NCI-H2196 treated with DMSO at 0.1 percent for 48 hours (cell line): ENCODE measurements around the gene TBPL1.
A peak's percentile ranks its signal among the peaks of the same experiment; 100 is the strongest.
"Not testable (repeated sequence)": the region's sequence is repeated elsewhere in the genome, so short reads cannot be mapped to it uniquely, and the experiment has no call there.

Experiments
- DNase-seq: peaks from one replicate; lab custom pipeline; 2025; ENCODE audit not compliant: unreplicated experiment; lab: John Stamatoyannopoulos, UW

TBPL1 gene

DNA sequence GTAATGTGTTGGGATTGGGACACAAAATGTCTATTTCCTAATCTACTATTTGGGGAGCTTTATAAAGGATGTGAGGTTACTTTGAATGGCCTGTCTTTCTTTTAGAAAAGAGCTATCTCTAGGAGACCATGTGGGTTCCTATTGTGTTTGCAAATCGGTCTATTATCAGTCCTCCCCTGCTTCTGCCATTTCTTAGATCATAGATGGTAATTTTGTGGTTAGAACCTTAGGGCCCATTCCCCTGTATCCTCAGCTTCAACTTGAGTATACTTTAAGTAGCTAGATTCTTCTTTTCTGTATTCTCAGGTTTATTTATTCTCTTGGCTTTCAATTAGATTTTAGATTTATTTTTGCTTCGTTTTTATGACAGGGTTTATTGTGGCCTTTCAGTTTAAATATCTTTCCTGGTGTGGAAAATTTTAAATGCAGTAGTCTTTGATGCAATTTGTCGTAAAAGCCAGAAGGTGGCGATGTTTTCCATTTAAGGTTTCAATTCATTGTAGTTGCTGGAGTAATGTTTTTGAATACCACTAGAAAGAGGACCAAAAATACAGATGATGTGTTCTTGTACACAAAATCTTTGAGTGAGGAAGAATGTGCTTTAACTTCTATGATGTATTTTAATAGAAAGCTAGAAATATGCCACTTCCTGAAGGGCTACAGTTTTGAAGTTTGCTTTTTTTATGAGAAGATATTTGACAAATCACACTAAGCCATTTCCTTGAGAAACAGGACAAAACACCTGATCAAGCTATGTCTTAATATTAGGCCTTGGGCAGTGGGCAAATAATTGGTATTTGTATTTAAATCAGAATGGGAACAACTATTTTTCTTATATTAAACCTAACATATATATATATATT, 20.3 kb downstream of the TBPL1 start:
- DNase-seq: peak; percentile 68

DNA sequence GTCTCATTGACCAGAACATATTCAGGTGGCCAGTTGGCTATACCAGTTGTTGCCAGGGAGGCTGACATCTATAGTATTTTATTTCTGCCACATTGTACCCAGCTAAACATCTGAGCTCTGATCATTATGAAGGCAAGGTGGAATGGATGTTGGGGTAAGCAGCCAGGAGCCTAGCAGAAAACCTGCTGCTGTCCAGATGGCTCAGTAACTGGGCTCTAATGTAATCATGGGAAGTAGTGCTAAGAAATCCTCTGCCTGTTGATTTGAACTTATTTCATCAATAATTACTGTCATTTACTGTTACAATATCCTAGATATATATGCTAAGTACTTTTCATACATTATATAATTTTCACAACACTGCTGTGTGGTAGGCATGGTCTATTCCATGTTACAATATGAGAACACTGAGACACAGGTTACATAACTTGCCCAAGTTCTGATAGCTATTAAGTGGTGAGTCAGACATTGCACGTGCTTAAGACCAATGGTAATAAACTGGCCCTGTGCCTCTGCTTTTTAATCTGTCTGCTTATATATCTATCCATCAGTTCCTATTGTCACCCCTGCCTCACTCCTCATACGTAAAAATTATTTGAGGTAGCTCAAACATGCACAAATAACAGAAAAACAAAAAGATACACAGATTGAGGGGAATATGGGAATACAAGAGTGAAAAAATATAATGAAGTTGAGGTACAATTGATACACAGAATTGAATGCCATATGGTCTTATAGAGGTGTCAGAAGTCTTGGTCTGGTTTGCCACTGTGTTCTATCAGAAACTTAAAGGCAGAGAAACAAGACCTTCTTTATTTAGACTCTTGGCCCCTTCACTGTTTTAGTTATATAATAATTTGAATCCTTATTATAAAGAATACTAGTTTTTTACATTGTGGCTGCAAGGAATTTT, 25.2 kb downstream of the TBPL1 start:
- DNase-seq: no peak

DNA sequence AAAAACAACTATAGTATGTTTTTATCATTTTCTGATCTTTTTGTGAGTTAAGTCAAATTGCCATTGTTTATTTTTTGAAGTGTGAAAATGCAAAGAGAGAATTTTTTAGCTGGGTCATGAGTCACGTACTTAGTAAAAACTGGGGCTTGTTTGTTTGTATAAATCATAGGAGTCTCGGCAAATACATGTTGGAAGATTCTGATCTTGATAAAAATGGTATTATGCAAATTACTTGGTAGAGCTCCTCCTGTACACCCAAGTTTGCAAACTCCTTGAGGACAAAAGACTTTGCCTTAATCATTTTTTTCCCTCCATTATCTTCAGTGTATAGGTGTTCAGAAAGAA, 25.8 kb downstream of the TBPL1 start:
- no peak for DNase-seq

DNA sequence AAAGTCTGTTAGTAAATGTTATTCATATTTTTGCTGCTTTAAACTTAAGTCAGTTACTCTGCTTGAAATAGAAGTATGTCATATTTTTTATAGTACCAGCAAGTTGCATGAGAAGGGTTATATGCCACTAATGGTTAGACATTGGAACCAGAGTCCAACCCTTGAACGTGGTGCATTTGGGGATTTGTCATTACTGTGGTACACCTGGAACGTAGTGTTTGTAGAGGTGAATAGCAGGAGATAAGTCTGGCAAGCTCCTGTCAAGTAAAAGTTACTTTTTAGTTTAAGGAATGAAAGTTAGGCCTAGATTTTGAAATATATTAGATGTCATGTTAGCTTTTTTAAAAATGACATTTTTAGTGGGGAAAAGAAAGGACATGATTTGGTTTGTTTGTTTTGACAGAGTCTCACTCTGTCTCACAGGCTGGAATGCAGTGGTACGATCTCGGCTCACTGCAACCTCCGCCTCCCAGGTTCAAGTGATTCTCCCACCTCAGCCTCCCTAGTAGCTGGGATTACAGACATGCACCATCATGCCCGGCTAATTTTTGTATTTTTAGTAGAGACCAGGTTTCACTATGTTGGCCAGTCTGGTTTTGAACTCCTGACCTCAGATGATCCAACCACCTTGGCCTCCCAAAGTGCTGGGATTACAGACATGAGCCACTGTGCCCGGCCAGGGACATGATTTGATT, 26.4 kb downstream of the TBPL1 start:
- DNase-seq: not testable (repeated sequence)

DNA sequence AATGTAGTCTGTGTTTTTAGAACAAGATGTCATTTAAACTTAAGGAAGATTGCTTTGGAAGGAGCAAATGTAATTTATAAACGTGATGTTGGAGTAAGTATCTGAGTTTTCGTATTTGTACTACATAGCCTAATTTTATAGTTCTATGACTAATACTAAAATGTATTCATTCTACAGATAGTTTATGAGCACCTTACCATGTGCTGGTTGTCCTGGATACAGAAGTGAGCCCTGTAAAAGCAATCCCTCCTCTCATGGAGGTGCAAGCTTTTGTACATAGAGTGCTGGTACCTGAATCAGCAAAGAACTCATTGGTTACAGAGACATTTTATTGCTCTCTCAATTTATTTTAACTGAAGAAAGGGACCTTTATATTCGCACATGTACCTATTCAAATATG, 27.1 kb downstream of the TBPL1 start:
- no peak for DNase-seq

DNA sequence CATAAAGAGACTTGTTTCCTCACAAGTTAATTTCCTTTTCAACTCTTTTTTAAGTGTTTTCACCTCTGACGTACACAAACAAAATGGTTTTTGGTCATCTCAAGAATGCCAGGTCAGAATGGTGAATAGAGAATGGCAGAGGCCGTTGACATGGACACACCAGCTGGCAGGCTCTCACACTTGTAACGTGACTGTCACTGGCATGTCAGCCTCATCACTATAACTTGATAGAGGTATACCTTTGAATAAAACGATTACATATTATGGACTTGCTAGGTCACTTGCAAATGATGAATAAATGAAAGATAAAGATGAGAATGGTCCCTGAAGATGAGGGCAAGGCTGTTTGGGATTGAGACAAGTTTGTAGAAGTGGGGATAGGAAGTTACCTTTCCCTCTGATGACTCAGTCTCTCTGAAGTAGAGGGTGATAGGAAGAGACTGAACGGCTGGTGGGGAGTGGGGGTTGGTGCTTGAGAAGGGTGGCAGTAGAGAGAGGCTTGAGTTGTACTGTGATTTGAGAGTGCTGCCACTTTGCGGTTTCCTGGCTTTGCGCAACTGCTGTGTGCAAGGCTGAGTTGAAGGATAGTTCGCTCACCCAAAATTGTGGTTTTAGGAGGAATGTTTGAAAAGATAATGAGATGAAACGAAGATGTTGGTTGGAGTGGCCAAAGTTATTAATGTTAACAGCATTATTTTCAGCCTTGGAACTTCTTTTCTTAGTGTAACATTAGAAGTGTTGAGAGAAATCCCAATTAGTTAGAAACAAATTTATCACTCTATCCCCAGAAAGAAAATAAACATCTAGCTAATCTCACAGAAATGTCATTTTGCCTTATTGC, 30.3 kb downstream of the TBPL1 start:
- DNase-seq: no peak

DNA sequence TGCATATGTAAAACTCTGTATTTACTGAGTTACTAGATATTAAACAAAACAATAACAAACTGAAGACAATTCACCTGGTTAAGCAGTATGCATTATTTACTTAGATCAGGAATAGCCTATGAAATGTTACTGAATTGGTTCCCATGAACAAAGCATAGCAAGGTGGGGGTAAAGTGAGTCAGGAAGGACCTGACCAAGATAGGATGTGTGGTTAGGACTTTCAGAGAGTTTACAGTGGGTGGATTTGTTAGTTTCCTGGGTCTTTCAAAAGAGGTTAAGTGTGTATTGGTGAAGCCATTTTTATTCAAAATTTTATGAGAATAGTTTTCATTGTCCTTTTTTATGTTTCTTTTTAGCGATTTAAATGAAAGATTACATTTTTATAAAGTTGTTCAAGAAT, 32.9 kb downstream of the TBPL1 start:
- DNase-seq: no peak

DNA sequence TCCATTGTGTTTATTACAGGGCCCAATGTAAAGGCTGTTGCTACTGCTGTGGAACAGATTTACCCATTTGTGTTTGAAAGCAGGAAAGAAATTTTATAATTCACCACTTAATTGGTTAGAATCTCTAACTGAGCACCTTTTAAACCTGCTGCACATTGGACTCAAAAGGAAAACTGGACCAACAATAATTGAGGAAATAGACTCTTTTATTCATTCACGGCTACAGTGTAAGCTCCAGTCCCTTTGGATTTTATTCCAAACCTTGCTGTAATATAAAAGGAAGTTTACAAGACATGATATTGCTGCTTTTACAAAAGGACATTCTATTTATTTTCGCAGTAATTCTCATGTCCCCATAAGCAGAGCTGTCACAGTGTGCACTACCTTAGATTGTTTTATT, 33.9 kb downstream of the TBPL1 start:
- DNase-seq: no peak

DNA sequence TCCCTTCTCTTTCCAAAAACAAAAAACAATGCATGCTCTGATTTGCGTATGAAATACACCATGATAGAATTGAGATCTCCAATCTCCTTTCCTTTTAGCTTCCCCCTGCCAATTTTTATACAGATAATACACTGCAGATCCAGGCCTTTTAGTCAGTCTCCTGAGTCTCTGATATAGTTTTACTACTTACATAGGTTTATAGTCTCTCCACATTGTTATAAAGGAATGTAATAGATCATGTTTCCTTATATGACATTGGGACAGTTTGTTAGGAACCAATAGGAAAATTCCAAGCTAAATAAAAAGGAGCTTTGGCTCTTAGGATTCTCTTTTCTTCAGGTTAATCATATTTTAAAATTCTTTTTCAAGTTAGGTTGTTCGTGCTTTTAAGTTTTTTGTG, 36.5 kb downstream of the TBPL1 start:
- no peak for DNase-seq

DNA sequence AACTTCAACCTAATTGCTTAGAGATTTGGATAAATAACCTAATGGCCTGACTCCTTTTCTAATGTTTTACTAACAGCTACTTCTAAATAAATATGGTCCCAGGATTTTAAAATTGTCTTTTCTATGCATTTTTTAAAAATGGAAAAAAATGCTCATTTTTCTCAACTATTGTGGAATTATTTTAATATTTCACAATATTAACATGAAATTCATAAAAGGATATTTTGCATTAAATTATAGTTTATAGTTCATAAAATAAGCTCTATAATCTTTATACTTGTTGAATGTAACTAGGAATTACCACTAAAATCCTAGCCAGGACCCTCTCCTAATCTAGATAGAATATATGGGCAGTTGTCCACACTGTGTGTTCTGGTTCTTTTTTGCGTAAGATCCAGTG, 37.3 kb downstream of the TBPL1 start:
- DNase-seq: no peak

DNA sequence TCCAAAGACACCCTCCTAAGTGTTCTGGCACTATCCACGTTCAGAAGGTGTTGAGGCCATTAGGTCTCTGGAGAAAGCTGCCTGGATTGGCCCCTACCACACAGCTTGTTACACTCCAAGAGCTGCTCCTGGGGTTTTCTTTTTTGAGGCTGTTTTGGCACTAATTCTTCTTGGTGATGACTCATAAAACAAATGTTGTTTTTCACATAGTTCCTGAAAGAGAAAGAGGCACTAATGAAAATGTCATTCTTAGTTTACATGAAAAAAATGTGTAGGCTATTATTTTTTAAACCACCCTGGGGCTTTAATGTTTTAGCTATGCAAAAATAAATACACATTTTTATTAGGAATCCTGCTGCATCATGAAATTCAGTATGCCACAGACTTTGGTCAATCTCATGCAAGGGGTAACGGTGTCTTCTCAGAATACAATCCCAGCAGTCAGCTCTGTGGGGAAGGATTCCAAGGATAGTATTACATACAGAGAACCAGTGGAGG, 38.1 kb downstream of the TBPL1 start:
- peak; percentile 15 for DNase-seq

DNA sequence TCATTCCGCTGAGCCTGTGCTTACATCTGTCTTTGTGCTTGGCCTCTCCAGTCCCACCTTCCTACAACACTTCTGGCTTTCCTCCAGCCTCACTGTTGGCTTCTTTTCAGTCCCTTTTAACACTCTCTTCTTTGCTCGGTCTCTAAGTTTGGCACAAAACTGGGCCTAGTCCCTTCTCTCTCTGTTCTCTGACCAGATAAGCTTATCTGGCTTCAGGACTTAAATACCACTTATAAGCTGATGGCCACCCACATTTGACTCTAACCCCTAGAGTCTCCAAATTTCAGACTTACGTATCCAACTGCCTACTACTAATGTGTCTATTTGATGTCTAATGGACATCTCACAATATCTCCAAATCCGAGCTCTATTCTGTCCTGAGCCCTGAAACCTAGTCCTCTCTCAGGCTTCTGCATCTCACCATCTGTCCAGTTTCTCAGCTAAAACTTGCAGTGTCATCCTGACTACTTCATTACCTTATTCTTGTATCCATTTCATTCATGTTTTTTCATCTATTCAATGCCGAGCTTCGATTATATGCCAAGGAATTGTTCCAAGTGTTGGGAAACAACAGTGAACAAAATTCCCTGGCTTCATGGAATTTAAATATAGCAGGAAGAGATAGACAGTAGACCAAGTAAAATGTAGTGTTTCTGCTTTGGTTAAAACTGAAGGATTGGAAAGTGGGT, 40.1 kb downstream of the TBPL1 start:
- DNase-seq: no peak

DNA sequence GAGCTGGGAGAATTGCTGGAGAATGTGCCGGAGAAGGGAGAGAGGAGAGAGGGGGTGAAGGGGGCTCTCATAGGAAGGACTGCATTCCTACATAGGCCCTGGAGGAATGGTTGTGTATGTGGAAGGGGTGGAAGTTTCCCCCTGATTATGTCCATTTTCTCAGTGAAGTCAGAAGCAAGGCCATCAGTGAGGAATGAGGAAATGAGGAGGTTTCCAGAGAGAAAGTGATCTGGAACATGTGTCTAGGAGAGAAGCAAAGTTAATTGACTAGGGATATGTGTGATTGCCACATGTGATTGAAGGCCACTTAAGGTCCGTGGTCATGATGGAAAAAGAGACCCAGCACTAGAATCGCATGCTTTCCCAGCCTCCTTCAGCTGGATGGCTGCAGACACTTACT, 42.3 kb downstream of the TBPL1 start:
- DNase-seq: no peak

DNA sequence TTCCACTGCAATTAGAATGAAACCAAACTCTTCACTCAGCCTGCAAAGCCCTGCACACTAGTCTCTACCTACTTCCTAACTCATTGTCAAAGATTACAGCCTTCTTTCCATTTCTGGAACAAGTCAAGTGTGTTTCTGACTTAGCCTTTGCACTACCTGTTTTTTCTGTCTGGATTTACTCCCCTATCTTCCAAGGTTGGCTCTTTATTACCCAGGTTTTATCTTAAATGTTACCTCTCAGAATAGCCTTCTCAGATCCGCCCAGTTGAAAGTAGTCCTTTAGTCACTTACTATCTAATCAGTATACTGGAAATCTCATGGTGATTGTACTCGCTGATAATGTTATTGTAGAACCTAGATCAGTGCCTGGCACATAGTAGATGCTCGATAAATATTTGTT, 42.7 kb downstream of the TBPL1 start:
- no peak for DNase-seq

DNA sequence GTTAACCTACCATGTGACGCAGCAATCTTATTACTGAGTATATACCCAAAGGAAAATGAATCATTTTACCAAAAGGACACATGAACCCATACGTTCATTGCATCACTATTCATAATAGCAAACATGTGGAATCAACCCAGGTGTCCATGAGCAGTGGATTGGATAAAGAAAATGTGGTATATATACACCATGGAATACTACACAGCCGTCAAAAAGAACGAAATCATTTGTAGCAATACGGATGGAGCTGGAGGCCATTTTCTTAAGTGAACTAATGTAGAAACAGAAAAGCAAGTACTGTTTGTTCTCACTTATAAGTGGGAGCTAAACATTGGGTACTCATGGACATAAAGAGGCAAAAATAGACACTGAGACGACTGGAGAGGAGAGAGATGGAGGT, 44.2 kb downstream of the TBPL1 start:
- DNase-seq: no peak

DNA sequence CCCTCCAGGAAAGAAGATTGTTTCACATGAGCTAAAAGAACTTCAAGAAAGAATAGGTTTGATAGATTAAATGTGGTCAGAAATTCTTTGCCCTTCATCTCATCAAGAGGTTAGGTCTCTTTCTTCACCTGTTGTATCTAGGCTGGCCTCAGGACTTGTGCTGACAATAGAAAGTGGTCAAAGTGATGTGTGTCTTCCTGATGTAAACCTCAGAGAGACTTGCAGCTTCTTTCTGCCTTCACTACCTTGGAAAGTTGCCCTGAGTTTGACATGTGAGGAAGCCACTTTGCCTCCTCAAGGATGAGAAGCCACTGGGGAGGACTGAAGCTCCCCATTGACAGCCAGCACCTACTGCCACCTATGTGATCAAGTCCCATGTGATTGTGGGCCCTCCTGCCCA, 46.3 kb downstream of the TBPL1 start:
- DNase-seq: no peak

DNA sequence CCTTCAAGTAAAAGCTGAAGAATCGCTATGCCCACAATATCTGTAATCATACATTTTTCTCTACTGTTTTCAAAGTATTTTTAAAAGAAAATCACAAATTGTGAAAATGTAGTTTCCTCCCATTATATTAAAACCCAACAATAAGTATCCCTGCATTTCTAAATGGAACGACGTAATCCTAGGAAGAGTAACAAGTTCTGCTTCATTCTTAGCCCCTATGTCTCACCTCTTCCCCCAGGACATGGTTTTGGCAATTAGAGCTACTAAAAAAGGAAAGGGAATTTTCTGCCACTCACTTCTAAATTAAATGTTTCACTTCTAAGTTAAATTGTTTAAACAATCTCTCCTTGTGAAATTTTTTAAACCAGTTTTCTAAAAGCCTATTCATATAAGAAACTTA, 47.4 kb downstream of the TBPL1 start:
- DNase-seq: no peak

DNA sequence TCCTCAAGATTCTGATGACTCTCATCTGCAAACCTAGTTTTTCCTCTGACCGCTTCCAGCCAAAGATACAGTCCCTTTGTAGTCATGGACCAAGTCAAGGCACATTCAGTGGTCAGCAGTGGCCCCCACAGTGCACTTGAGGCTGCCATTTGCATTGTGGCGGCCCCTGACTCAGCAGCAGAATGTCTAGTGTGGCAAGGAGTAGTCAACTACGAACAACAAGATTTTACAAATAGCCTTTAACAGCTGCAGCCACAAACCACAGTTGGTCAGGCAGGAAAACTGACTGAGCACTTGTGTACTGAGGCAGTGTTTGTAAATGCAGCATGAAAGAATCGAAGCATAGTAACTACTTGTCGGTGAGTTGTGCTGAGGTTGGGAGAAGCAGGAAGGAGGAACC, 49.8 kb downstream of the TBPL1 start:
- DNase-seq: no peak

DNA sequence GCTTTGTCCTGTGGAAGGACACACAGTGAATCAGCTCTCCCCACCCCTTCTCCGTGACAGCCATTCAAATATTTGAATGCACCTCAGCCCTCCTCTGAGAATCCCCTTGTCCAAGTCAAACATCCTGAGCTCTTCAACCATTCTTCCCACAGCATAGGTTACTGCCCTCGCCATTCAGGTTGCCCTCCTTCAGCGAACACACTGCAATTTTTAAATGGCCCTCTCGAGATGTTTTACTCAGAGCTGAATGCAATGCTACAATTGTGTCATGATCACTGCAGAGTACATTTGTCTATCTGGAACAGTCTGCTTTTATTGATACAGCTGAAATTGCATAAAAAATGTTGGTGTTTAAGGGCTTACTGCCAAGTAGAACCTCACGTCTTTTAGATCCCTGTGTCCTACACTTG, 50.5 kb downstream of the TBPL1 start:
- peak; percentile 49 for DNase-seq

DNA sequence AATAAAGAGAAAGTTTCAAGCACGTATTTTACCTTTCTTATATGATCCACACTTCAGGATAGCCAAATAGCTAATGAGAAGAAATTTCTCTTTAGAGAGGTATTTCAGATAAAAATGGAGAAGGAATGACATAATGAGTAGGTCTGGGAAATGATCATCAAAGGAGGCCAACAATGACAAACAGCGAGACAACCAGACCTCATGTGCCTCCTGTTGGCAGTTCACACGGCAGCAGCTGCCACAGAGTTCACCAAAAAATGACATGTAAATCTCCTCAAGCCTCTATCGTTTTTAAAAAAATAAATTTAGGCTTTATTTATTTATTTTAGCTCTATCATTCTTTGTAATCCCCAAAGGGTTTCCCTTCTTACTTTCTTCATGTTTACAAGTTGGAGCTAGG, 51.7 kb downstream of the TBPL1 start:
- no peak for DNase-seq
